ENCODE measurements around the gene MAP3K21.

MAP3K21 gene

GRCh38 chr1:233427907-233428306, 100.4 kb downstream of the MAP3K21 start:
- TF ChIP-seq CTCF (IDR thresholded peaks at IDR 0.05; ENCODE audit: control insufficient read depth, extremely low read depth, insufficient read depth), result no peak
- H3K4me3 ChIP-seq (ENCODE audit: low read depth, low read length), result no peak overlapping the region
- no peak for DNase-seq (ENCODE audit: low read depth)

DNA sequence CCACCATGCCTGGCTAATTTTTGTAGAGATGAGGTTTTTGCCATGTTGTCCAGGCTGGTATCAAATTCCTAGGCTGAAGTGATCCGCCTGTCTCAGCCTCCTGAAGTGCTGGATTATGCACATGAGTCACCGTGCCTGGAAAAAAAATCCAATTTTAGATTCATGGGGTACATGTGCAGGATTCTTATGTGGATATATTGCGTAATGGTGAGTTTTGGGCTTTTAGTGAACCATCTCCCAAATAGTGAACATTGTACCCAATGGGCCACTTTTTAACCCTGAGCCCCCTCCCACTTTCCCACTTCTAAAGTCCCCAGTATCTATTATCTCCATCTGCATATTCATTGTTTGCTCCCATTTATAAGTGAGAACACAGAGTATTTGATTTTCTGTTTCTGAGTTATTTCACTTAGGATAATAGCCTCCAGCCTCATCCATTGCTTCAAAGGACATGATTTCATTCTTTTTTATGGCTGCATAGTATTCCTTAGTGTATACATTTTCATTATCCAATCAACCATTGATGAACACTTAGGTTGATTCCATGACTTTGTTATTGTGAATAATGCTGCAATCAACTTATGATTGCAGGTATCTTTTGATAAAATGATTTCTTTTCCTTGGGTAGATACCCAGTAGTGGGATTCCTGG, 104.4 kb downstream of the MAP3K21 start:
- H3K4me3 ChIP-seq (ENCODE audit: low read depth, low read length), result no peak overlapping the region
- no peak for TF ChIP-seq CTCF (IDR thresholded peaks at IDR 0.05; ENCODE audit: control insufficient read depth, extremely low read depth, insufficient read depth)
- no peak for DNase-seq (ENCODE audit: low read depth)

DNA sequence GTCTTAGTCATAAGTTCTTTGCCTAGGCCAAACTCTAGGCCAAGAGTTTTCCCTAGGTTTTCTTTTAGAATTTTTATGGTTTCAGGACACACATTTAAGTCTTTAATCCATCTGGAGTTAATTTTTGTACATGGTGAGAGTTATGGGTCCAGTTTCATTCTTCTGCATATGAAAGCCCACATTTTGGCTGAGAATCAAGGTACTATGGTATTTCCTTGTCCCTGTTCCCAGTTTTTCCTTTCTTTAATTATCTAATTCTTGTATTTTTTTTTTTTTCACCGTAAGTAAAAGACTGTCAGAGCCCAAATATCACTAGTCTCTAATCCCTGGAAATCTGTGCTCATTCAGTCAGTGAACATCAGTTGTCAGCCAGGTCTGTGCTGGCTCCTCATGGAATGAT, 105.4 kb downstream of the MAP3K21 start:
- no peak for TF ChIP-seq CTCF (IDR thresholded peaks at IDR 0.05; ENCODE audit: control insufficient read depth, extremely low read depth, insufficient read depth)
- no peak overlapping the region for H3K4me3 ChIP-seq (ENCODE audit: low read depth, low read length)

GRCh38 chr1:233433436-233434210, 106.1 kb downstream of the MAP3K21 start:
- DNase-seq (ENCODE audit: low read depth), result no peak
- H3K4me3 ChIP-seq (ENCODE audit: low read depth, low read length), result no peak overlapping the region
- no peak for TF ChIP-seq CTCF (IDR thresholded peaks at IDR 0.05; ENCODE audit: control insufficient read depth, extremely low read depth, insufficient read depth)

More for the DNA sequence above, 105.4 kb downstream of the MAP3K21 start:
- DNase-seq (ENCODE audit: low read depth), result no peak

All from LNCaP clone FGC (cell line).